HG03460 (cell line): ENCODE measurements around the gene PCSK6.
"Not testable (repeated sequence)": the region's sequence is repeated elsewhere in the genome, so short reads cannot be mapped to it uniquely, and the experiment has no call there.

ENCODE experiments used
- ATAC-seq: cut with Tn5 transposase; IDR thresholded peaks from one replicate; pipeline ENCODE4 v1.9.1; 2021; ENCODE audit not compliant: unreplicated experiment

Gene PCSK6

DNA sequence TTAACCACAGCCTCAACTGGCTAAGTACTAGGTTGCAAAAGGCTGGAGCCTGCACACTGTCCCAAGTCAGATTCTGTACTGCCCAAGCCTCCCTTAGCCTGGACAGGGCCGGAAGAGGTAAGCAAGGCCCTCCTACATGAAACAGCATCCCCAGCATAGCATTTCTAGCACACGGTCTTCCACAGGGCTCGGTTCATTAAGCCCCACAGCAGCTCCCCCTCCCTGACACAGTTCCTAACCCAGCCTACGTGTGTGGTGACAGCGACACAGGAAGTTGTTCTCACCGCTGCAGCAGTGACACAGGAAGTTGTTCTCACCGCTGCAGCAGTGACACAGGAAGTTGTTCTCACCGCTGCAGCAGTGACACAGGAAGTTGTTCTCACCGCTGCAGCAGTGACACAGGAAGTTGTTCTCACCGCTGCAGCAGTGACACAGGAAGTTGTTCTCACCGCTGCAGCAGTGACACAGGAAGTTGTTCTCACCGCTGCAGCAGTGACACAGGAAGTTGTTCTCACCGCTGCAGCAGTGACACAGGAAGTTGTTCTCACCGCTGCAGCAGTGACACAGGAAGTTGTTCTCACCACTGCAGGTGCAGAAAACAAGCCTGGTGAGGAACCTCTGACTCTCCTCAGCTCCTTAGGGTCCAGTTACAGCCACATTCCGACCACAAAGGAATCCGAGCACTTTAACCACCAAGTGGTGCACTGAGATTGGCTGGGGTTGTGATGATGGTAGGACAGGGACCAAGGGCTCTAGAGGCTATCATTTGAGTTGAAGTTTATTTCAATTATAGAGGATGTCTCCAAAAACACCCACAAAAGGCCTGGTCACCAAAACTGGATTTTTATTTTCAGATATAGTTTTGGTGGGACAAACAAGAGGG lies 155.4 kb downstream of the PCSK6 start:
- ATAC-seq = not testable (repeated sequence)

DNA sequence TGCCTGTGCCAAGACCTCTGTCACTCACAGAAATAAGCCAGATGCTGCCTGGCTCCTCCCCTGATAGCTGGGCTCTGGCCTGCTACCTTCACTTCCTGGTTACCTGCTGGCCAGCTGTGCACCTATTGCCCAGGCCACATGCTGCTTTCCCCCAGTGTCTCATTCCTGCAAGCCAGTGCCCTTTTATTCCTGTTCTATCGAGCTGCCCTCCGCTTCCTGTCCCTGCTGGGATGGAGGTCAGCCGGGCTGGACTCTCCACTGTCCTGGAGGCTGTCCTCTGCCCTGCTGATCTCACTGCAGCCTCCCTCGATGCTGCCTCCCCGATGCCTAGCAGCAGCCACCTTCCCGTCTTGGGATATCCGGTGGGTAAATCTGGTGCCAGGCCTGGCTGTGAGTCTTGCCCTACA lies 157.4 kb downstream of the PCSK6 start:
- ATAC-seq = no peak

DNA sequence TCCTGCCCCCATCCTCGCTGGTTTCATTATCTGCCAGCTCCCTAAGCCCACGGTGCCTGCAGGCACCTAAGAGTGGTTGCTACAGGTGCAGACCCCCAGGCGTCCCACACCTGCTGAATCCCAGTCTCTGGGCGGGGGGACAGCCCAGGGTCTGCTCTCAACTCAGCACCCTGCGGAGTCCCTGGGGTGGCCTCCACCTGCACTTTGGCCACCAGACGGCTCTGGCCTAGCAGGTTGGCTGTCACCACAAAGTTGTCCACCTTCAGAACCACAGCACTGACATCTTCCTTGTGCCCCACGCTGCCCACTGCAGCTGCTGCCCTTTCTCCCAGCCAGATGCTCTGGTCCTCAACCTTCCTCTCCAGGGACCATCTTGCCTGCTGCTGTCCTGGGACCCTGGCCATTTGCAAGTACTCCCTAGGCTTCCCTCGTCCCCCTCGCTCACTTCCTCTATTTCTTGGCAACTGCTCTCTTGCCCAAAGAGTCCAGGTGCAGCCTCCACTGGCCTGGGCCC lies 159.6 kb downstream of the PCSK6 start:
- no peak for ATAC-seq

DNA sequence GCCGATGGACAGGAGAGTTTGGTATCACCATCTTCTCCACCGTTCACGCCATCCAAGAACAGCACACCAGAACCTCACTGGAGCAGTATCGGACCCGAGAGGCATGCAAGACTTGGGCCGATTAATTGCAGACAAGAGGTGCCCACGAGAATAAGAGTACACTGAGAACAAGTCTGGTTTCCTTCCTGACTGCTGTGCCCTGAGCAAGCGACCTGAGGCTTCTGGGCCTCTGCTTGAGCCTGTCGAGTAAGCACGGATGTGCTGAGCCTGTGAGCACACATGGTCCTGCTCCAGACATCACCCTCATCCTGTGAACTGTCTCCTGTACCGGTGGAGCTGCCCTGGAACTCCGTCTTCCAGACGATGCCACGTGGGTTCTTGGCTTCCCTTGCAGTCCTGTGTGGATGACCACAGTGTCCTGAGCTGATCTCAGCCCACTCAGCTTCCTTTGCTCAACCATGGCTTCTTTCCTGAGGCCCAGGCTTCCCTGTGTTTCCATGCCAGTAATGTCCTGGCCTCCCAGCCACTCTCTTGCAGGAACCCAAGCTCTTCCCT lies 160.1 kb downstream of the PCSK6 start:
- no peak for ATAC-seq

DNA sequence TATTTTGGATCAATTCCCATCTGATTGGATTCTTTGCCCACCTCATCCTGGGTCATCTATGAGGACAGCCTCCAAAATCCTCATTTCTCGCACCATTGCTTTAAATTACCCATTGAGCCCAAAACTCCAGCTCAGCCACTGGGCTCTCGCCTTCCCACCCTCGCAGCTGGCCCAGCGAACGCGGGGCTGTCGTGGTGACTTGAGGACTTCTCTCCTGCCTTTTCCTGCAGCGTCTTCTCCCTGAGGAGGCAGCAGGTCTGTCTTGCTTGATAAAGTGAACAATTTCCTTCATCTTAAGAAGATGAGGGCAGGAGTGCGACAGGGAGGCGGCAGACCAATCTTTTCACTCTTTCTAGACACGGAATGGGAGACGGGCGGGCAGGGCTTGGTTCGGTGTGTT lies 161.5 kb downstream of the PCSK6 start:
- no peak for ATAC-seq

DNA sequence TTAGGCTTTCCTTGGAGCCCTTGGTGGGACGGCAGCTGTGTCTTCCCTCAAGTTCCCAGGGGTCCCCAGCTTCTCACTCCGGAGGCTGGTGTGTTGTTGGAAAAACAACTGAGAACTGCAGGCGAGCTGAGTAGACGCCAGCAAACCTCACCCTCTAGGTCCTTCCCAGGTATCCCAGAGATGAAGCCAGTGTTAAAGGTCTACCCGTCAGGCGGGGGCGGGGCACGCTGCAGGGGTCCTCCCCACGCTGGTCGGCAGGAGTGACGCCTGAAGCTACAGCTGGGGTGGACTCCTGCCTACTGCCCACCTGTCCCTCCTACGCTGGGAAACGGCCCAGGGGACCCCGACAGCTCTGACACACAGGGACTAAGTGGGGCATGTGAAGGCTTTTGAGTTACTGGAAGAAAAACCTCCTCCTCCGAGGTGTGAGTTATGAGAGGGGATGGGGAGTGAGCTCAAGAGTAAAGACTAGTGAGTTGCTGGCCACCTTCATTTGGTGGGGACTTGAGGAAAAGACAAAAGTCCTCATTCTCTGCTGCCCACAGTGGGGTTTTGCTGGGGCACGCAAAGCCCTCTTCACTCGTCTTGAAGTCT lies 162.3 kb downstream of the PCSK6 start:
- no peak for ATAC-seq

DNA sequence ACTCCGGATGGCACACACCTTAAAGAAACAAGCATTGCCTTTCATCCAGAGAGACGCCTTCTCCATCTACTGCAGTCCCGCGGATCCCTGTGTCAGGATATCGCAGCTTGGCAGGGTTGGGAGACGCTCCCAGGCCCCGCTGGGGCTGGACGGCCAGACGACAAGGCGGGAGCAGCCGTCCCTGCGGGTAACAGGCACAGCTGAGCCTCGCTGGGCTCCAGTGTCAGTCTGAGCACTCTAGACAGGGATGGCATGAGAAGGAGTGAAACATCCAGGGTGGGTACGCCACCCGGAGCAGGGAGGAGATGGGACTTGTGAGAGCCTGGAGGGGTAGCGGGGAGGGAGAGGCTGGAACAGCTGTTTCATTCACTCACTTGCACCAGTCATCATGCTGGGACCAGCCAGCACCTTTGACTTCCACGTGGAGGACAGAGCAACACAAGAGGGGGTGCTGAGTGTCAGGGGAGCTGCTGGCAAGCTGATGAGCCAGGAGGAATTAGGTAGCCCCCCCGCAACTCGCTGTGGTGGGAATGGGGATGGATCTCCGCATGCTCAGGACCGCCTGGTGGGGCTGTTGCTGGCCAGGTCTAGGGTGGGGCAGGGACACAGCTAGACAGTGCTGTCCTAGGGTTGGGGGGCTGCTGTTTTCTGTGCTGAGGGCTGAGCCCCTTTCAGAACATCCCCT lies 162.9 kb downstream of the PCSK6 start:
- no peak for ATAC-seq

DNA sequence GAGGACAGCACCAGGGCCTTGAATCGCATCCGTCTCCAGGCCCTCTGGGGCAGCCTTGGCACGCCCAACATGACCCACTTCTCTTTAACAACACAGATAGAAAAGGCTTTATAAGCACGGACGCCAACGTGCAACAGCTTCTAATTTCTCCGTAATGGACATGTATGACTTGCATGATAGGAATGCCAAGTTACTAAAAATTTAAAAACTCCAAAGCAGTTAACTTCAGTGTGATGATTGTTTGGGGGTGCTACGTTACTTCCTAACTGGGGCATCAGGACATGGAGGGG lies 163.5 kb downstream of the PCSK6 start:
- ATAC-seq = no peak

DNA sequence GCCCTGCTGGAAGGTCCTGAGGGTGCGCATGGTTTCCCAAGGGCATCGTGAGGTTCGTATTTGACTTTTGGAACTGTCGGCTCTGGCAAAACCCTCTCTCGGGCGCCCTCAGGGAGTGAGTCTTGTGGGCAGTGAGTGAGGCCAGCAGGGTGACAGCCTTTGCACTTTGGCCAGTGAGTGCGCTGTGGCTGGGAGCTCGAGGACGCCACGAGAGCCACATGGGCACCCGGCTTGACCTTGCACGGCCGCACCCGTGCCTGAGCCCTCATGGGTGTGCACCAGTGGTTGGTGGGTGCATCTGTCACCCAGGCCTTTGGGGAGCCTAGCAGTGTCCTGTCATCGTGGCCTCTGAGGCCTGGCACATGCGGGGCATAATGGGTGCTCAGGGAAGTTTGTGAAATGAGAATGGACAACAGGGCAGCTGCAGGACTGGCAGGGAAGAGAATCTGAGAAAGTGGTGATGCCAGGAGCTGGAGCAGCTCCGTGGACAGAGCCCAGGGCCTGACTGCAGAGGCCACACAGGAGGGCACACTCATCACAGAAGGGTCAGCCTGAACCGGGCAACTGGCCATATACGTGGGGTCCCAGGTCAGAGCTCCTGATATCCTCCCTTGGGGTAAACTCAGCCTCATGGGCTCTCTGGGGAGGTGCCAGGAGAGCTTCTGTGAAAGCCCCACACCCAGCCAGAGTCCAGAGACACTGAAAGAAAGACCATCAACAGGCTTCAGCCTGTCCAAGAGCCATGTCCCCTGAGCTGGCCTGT lies 164.1 kb downstream of the PCSK6 start:
- no peak for ATAC-seq

DNA sequence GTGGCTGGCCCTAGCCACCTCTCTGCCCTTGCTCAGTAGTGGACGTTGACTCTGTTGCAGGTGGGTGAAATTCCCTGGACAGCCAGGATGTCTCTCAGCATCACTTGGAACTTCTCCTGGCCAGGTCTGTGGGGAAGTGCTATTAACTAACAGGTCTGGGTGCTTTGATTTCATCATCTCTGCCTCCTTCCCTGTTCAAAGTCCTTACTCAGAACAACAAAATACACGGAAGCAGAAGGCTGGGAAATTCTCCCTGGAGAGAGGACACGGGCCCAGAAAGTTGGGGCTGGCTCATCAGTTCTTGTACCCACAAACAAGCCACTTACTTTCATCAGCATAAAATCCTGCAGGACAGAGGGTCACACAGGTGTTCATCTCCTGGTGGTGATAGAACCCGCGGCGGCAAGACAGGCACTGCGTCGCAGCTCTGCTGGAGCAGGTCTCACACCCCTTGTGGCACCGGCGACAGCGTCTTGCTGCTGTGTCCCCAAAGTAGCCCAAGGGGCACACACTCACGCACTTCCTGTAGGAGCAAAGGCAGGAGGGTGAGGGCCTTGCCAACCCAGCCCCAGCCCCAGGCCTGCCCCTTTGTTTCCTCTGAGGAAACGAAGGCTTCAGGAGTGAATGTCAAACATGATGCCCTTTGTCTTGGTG lies 164.9 kb downstream of the PCSK6 start:
- ATAC-seq = no peak

DNA sequence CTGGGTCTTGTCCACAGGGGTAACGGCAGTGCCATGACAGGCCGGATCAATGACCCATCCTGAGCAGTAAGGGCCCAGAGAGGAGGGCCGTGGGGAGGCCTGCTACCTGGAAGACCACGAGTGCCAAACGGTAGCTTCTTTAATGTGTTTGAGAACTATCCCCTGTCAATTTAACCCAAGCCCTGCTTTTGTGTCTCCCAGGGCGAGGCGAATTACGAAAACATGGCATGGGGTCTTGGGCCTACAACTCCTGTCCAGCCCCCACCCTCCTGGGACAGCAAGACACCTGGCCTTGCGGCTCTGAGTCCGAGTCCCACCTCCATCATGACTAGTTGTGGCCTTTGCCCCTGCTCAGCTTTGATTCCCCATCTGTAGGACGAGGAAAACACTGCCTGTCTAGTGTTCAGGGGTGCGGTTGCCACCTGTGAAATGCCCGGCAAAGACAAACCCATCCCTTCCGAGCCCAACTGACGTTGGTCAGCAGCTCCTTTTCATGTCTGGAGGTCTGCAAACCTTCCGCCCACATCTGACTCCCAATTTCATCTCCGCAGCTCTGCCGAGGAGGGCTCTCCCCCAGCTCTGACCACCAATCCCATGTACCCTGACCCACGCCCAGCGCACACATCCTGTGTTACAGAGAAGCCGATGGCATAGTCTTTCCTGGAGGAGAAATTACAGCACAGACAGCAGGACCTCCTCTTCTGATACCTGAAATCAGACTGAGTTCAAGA lies 165.5 kb downstream of the PCSK6 start:
- ATAC-seq = no peak

DNA sequence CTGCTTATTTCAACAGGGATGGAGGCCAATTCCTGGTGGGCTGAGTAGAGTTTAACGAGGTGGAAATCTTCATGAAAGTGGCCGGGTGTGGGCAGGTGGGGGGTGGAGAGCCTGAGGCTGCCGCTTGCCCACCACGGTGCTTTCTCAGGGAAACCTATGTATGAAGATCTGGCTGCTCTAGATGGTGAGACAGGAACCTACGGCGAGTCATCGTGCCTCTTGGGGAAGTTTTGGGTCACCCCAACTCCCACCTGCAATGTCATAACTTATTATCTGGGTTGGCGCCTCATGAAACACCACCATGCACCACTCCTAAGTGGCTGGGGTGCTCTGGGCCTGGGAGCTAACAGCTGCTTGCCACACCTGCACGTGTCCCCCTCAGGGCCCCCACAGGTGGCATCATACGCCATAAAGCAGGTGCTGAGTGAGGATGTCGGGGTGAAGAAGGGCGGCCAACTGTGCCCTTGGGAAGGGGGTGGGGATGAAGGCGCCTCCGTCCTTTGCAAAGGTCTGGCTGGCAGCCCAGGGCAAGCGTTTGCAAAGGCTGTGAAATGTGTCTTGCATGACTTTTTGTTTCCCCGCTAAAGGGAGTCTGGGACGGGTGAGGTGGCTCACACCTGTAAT lies 166.5 kb downstream of the PCSK6 start:
- no peak for ATAC-seq

DNA sequence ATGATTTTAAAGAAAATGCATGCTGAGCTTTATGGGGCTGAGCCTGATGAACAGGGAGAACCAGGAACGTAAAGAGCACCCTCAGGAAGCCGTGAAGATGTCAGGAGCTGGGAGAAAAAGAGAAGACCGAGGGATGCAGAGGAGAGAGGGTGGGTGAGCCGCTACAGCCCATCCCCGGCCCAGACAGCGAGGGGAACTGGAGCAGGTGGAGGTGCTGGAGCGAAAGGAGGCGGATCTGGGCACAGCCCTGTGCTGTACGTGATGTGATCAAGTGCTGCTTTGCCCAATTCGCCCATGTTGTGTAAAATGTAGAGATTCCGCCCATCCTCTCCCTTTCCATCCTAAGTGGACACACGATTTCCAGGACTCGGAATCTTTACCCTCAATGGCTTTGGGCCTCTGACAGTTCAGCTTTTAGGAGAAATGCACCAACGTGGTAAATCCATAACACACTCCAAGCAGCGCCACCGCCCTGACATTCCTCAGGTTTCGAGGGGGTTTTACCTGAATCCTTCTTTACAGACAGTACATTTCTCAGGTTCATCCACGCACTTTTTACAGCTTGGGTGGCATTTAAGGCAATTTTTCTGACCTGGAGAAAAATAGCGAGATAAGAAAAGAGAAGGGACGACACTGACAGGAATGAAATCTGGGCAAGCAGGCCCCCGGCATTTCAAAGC lies 167.4 kb downstream of the PCSK6 start:
- no peak for ATAC-seq

DNA sequence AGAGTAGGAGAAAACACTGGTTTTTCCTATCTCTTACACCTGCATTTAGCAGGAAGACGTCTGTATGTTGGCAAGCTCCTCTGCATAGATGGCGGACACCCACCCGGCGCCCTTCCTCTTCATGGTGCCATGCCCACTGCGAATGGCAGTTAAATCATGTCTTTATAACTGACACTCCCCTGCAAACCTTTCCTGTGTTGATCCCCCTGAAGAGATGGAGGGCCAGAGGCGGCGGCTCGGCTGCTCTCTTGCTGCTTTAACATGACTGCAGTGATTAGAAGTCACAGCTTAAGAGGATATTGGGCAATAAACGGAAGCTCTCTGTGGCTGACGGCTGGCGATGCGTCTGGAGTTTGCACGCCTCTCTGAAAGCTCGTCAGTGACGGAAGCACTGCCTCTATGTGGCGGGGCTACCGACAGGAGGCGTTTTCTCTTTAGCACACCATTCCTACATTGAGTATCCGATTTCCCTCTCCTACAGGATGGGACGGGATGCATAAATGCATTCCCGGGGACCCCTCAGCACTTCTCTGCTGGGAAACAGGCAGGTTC lies 168.9 kb downstream of the PCSK6 start:
- no peak for ATAC-seq

DNA sequence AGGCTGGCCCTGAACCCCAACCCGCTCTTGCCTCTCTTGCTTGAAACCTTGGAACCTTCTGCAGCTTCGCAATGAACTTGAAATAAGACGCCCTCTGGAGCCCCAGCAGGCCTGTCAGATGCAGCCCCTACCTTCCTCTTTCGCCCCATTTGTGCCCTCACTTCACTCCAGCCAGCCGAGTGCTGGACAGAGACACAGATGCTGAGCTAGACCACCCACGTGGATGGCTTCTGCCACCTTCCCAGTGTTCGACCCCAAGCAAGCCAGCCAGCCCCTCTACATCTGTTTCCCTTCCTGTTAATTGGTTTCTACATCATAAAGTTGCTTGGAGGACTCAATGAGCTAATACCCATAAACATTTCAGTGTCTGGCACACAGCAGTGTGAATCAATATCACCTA lies 170.7 kb downstream of the PCSK6 start:
- ATAC-seq = no peak

DNA sequence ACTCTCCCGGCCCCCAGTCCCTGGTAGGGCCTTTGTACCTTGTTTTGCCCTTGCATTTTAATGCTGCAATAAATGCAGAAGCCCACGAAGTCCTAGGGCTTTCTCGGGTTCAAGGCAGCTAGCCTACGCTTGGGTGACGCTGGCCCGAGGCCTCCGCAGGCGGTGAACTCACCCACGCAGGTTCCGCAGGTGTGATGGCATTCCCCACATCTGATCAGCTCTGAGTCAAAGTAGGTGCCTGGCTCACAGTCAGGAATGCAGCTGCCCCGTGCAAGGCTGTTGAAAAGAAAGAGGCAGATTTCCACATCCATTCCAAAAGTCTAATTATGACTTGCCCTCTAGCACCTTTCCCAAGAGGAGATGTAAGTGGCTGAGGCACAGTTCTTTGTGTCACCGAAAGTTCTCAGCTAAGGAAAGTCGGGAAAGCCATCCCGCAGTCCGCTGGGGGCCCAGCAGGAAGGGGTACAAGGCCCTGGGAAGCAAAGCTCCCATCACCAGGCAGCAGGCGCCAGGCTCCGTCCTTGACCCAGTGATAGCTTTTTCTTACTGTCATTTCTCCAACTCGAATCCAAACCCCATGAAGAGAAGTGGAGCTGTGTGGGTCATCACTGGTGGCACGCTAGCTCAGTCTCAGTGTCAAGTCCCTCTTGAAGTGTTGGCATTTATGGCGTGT lies 171.2 kb downstream of the PCSK6 start:
- no peak for ATAC-seq

DNA sequence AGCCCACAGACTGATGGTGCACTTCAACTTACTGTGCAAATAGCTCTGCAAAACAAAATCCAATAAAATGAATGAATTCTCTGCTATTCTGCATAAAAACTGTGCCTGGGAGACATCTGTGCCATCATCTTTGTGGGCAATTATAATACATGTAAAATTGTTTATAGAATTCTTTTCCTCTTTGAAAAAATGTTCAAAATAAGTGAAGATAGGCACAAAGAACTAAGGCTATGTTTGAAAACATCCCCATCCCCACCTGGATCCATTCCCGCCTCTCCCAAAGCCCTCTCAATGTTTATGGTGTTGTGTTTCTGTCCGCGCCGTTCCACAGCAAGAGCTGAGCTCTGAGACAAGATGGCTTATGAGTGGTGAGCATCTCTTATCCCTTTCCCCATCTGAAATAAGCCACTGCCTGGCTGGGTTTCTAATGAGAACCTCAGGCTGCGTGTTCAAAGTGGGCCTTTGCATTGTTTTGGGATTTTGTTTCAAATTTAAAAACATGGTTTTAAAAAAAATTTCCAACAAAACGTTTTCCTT lies 172.1 kb downstream of the PCSK6 start:
- no peak for ATAC-seq

DNA sequence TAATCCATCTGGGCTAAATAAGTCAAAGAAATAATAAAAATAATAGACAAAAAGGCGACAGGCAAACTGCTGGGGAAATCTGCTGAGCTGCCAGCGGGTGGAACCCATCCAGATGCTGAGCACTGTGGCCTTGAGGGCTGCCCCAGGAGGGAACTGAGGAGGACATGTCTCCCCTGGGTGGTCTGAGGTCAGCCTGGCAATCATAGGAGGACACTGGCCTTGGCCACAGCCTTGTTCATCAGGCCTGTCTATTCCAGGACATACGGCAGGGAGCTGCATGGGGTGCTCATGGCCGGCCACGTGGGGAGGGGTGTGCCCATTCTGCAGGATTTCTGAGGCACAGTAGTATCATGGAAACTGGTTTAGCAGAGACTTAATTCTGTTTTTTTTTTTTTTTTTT lies 173.0 kb downstream of the PCSK6 start:
- ATAC-seq = no peak
